A673 (cell line): Measurements from ENCODE around the gene FDXR. TPM values are rescaled to one million over a fixed set of nuclear protein-coding genes. Genes with fewer than 3 reads are reported as not detected.
A peak's percentile ranks its signal among the peaks of the same experiment; 100 is the strongest.

Experiments
- BruUV-seq: library from RNA; stranded (reverse); fragments of 400-500 nt; replicated peaks from 2 replicates; lab custom pipeline; 2021; lab: Mats Ljungman, UMichigan
- CTCF ChIA-PET: fragments of 300-600 bp; sonication (Branson Sonifier 250); formaldehyde crosslinking; loops from one replicate; lab custom pipeline; 2022; ENCODE audit warnings: antibody characterized with exemption; lab: Charles Lee
- POLR2A ChIA-PET: fragments of 300-600 bp; sonication (Branson Sonifier 250); formaldehyde crosslinking; loops from one replicate; lab custom pipeline; 2022; ENCODE audit warnings: antibody characterized with exemption; ENCODE audit not compliant: low non-redundant PET; lab: Charles Lee
- DNase-seq: peaks from one replicate; pipeline ENCODE4 v3.0.0-alpha.2; 2015; ENCODE audit warnings: low spot score
- H3K27ac ChIP-seq: fragments of 200-600 bp; sonication (generic); 2 replicates; pipeline ENCODE4 v1.5.1; 2016; ENCODE audit warnings: mixed run types, low read depth, mild to moderate bottlenecking, mixed read lengths, antibody characterized with exemption, low read length; ENCODE audit not compliant: poor library complexity, severe bottlenecking
- H3K27me3 ChIP-seq: fragments of 200-600 bp; sonication (generic); replicated peaks from 2 replicates; pipeline ENCODE4 v1.6.1; 2017; ENCODE audit warnings: mixed run types, low read depth, mild to moderate bottlenecking, mixed read lengths, antibody characterized with exemption, low read length; ENCODE audit not compliant: insufficient read depth, poor library complexity
- H3K36me3 ChIP-seq: fragments of 200-600 bp; sonication (generic); 2 replicates; pipeline ENCODE4 v1.6.1; 2016; ENCODE audit warnings: mixed run types, mild to moderate bottlenecking, mixed read lengths, antibody characterized with exemption, low read length; ENCODE audit not compliant: insufficient read depth, poor library complexity, severe bottlenecking
- H3K4me1 ChIP-seq: fragments of 200-600 bp; sonication (generic); 2 replicates; pipeline ENCODE4 v1.6.1; 2017; ENCODE audit warnings: mixed run types, mild to moderate bottlenecking, mixed read lengths, antibody characterized with exemption, low read length; ENCODE audit not compliant: insufficient read depth, poor library complexity, severe bottlenecking
- H3K4me3 ChIP-seq: fragments of 200-600 bp; sonication (generic); 2 replicates; pipeline ENCODE4 v1.5.1; 2016; ENCODE audit warnings: low read depth, mixed run types, mild to moderate bottlenecking, mixed read lengths, low read length; ENCODE audit not compliant: poor library complexity, severe bottlenecking
- H3K9me3 ChIP-seq: fragments of 200-600 bp; sonication (generic); 2 replicates; pipeline ENCODE4 v1.6.1; 2016; ENCODE audit warnings: mixed run types, low read depth, mild to moderate bottlenecking, mixed read lengths, antibody characterized with exemption, low read length; ENCODE audit not compliant: poor library complexity, severe bottlenecking
- CTCF ChIP-seq: fragments of 300-800, 200-600 bp; sonication (generic); conservative IDR thresholded peaks from 2 replicates; pipeline ENCODE4 v1.5.1; 2017; ENCODE audit warnings: low read depth, mild to moderate bottlenecking, antibody characterized with exemption, low read length, moderate library complexity, mixed read lengths
- EZH2 ChIP-seq: fragments of 200-600 bp; sonication (generic); IDR thresholded peaks from 2 replicates; pipeline ENCODE4 v1.6.1; 2017; ENCODE audit warnings: borderline replicate concordance, low read depth, mild to moderate bottlenecking, mixed read lengths, antibody characterized with exemption, low read length; ENCODE audit not compliant: poor library complexity, severe bottlenecking
- intact Hi-C: fragments of 100-400 bp; cut with micrococcal nuclease; formaldehyde crosslinking; loops from one replicate; pipeline ENCODE4 v1.10.0; 2022; ENCODE audit not compliant: unreplicated experiment
- total RNA-seq: library from RNA; stranded (reverse); gene quantifications from 2 replicates; pipeline ENCODE4 v1.2.3, GENCODE V29; 2021

The FDXR gene
- total RNA-seq, 1 experiment from 2014 or later = 17.8 TPM

DNA sequence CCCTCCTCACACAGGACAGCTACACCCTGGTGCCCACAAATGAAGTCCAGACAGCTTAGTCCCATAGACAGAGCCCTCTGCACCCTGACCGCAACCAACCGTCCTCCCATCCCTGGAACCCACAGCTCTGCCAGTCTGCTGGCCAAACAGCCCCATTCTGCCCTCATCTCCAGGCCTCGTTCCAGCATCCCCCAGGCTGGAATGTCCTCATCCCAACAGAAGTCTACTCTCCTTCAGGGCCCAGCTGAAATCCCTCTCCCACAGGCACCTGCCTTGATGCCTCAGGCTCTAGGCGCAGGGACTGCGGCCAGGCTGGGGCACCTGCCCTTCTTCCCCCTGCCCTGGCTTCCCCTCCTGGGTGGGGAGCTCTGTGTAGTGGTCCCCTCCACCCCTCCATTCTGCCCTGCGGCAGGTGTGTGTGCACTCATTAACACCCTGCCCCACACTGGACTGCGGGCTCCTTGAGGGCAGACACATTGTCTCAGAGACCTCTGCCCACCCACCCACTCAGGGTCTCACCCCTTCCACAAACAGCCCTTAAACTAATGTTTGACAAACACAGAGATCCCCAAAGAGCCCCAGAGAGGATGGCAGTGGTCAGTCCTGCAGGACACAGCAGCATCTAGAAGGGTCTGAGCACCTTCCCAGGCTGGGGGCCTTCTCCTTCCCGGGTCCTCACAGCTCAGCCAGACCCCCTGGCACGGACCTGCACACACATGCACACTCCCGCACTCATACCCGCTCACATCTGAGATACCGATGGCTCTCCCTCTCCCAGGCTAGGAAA is 13.9 kb downstream of the FDXR start:
- TF ChIP-seq CTCF (no peak), EZH2 (no peak)
- Histone ChIP-seq H3K4me1 (peaks cover 21% of the 10 kb centered on the region), H3K4me3 (peak overlapping the region; percentile 49), H3K36me3 (no peaks in the 10 kb centered on the region), H3K27ac (no peak overlapping the region), H3K27me3 (peaks cover 31% of the 10 kb centered on the region), H3K9me3 (no peaks in the 10 kb centered on the region)
- no TSS peak for BruUV-seq
- intact Hi-C loops = no loop called here
- ChIA-PET CTCF (interaction anchor here (0.6 to 1.4 kb wide), 3 partner anchors 36 to 82 kb away, joined by 3 to 9 read pairs (median 4); partner anchors contain the start of gene NAT9), POLR2A (no interaction called here)
- no peak for DNase-seq

DNA sequence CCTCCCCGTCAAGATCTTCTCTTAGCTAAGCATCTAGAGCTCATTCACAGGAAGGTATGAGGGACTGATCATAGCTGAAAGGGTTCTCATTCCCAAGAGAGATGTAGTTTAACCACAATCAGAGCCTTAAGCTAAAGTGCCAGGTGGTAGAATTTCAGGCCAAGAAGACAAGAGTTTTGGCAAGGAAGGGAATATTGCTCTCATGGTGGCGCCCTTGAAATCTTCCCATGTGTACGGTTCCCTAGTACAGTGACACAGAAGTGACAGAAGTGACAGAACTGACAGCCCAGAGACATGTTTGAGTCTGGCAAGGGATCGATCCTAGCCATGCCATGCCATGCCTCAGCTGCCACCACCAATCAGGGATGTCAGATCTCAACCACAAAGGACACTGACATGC is 15.6 kb downstream of the FDXR start:
- Histone ChIP-seq H3K27me3 (peaks cover 43% of the 10 kb centered on the region), H3K27ac (no peak overlapping the region), H3K36me3 (no peaks in the 10 kb centered on the region), H3K4me3 (no peak overlapping the region), H3K4me1 (peaks cover 21% of the 10 kb centered on the region), H3K9me3 (no peaks in the 10 kb centered on the region)
- TF ChIP-seq EZH2 = no peak
- no peak for TF ChIP-seq CTCF
- CTCF ChIA-PET = no interaction called here
- no peak for DNase-seq
- intact Hi-C loops = no loop called here
- BruUV-seq = no TSS peak
- POLR2A ChIA-PET = no interaction called here

GRCh38 chr17:74856112-74856511 is 16.7 kb downstream of the FDXR start:
- ChIA-PET CTCF (interaction anchor here (0.6 kb wide), 1 partner anchor 106 kb away, joined by 4 read pairs; no protein-coding TSS in a partner anchor), POLR2A (interaction anchor here (0.6 kb wide), 1 partner anchor 24 kb away, joined by 3 read pairs; no protein-coding TSS in a partner anchor)
- H3K4me3 ChIP-seq = no peak overlapping the region
- no peaks in the 10 kb centered on the region for H3K9me3 ChIP-seq
- no peak overlapping the region for H3K27ac ChIP-seq
- H3K4me1 ChIP-seq = peaks cover 13% of the 10 kb centered on the region
- peaks cover 41% of the 10 kb centered on the region for H3K27me3 ChIP-seq
- intact Hi-C loops = no loop called here
- BruUV-seq = no TSS peak
- no peak for DNase-seq
- H3K36me3 ChIP-seq = no peaks in the 10 kb centered on the region
- TF ChIP-seq CTCF (no peak), EZH2 (no peak)
